GM12872 (cell line): ENCODE data around the gene ANTKMT.

Experiments
- TF ChIP-seq, protein P1 (sequence below): IDR thresholded peaks from 3 replicates; pipeline ENCODE4 v1.5.1; 2011; ENCODE audit warnings: low read depth, mild to moderate bottlenecking, low read length, moderate library complexity; ENCODE audit not compliant: insufficient read depth

The ANTKMT gene

DNA sequence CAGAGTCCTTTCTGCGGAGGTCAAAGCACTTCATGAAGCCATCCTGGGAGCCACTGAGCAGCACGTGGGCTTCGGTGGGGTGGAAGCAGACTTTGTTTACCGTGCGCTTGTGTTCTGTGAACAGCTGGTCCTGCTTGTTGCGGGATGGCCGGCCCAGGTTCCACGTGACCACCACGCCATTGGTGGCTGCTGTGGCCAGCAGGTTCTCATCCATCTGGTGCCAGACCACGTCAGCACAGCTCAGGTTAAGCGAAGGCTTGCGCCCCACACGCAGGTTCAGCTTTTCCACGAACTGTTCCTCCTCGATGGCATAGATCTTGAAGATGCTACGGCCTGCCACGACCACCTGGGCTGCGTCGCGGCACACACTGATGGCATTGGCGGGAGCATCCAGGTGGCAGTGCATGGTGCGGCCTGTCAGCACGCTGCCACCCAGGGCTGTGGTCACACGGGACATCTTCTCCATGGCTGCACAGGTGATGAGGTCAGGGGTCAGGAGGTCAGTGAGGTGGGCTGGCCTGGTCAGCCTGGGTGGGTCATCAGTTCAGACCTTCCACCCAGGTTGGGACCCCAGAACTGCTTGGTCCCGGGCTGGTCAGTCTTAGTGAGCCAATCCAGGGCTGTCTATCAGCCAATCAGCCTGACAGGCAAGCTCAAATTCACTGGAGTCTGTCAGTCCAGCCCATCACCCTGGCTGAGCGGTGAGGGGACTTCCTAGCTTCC is 31.6 kb upstream of the ANTKMT start:
- TF ChIP-seq, protein P1, sequence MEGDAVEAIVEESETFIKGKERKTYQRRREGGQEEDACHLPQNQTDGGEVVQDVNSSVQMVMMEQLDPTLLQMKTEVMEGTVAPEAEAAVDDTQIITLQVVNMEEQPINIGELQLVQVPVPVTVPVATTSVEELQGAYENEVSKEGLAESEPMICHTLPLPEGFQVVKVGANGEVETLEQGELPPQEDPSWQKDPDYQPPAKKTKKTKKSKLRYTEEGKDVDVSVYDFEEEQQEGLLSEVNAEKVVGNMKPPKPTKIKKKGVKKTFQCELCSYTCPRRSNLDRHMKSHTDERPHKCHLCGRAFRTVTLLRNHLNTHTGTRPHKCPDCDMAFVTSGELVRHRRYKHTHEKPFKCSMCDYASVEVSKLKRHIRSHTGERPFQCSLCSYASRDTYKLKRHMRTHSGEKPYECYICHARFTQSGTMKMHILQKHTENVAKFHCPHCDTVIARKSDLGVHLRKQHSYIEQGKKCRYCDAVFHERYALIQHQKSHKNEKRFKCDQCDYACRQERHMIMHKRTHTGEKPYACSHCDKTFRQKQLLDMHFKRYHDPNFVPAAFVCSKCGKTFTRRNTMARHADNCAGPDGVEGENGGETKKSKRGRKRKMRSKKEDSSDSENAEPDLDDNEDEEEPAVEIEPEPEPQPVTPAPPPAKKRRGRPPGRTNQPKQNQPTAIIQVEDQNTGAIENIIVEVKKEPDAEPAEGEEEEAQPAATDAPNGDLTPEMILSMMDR: no peak

DNA sequence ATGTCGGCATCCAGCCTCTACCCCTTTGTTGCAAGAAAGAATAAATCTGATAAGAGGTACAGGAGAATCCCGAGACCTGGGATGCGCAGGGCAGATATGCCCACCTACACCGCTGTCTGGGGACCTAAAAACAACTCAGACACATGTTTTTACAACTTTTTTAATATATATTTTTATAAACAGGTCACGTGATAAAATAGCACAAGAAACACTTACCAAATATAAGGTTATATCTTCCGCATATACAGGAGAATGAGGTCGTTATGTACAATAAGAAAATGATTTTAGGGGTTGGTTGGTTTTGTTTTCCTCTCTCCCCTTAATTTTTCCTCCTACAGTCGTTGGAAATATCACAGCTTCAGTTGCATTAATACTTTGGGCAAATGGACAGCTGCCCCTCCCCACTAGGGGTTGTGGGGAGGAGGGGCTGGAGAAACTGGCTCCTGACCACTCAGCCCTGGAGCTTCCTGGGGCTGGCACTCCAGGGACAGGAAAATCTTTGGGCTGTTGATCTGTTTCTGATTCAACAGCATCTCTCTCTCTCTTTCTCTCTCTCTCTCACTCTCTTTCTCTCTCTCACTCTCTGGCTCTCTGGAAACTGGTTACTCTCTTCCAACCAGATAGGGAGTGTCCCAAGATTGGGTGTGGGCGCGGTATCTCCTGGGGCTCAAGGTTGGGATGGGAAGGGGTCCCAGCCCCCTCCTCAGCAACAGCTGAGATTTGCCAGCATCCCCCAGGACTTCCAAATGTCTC is 28.4 kb upstream of the ANTKMT start:
- TF ChIP-seq, protein P1: no peak

DNA sequence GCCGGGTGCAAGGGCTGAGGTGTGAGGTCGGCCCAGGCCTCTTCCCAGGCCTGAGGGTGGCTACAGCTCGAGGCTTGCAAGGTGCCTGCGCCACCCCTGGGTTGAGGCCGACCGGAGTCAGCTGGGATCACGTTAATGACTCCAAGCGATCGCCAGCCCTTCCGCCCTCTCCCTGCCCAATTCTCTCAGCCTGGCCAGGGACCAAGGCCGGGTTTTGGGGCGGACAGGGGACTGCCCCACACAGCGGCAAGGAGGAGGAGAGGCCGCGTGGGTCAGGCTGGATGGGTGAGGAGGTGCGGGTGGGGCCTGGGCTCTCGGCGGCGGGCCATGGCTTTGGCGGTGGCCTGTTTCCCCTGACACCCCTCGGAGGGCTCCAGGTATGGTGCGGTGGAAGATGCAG is 27.6 kb upstream of the ANTKMT start:
- TF ChIP-seq, protein P1: no peak

DNA sequence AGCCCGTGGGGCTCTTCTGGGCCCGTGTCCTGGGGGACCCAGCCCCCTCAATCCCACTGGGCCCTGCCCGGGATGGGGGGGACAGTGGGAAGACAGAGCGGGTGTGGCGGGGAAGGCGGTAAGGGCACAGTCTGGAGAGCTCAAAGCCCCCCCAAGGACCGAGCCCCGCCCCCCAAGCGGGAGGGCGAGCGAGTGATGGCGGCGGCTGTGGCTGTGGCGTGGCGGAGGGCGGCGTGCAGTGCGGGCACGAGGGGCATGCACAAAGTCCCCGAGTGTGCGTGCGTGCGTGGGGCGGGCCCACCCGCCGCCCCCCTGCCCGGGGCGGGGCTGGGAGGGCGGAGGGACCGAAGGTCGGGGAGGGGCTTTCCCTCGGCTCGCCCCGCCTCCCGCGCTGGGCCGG is 27.2 kb upstream of the ANTKMT start:
- TF ChIP-seq, protein P1: no peak

DNA sequence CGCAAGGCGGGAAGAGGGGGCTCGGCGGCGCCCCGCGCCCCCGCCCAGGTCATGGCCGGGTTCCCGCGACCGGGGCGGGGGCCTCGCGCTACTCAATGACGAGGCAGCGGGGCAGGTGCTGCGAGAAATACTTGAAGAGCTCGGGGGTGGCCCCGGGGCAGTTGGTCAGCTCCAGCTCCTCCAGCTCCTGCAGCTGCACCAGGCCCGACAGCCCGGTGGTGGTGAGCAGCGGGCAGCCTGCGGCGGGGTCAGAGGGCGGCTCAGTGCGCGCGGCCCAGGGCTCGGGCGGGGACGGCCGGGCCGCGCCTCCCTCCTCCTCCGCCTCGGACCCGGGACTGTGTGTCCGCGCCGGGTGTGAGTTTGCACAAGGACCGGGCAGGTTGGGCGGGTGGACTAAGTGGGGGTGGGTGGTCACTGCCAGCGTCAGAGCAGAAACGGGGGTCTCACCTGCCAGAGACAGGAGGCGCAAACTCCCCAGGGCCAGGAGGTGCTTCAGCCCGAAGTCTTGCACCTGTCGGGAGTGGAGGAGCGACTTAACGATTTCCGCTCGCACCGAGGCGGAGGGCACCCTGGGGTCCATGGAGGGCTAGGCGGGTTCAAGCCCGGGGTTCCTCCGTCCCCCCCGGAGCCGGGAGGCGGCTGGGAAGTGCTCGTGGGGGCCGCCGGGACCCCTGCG is 26.6 kb upstream of the ANTKMT start:
- TF ChIP-seq, protein P1: no peak

DNA sequence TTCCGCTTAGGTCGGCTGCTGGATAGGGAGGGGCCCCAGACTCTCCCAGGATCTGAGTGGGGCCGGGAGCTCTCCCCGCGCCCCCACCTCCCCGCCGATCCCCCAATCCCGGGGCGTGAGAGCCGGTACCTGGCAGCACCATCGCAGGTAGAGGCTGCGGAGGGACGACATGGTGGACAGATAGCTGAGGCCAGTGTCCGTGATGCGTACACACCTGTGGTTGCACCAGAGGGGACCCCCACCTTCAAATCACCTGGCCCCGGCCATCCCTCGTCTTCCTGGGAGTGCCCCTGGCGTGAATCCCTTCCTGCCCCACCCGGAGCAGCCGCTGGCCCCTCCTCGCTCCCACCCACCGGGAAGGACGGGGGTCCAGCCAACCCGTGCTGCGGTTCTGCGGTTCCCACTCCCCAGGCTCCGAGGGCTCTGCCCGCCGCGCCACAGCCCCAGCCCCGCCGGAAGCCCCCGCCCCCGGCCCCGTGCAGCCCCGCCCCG is 26.0 kb upstream of the ANTKMT start:
- TF ChIP-seq, protein P1: no peak
